GM18870 (cell line): ENCODE results near the gene SLC35D2.
"Not testable (repeated sequence)": the region's sequence is repeated elsewhere in the genome, so short reads cannot be mapped to it uniquely, and the experiment has no call there.

Source experiments
- ATAC-seq: cut with Tn5 transposase; IDR thresholded peaks from one replicate; pipeline ENCODE4 v1.9.1; 2021; ENCODE audit warnings: moderate library complexity; ENCODE audit not compliant: unreplicated experiment

SLC35D2 gene

GRCh38 chr9:96361668-96362067, 21.8 kb downstream of the SLC35D2 start:
- no peak for ATAC-seq

DNA sequence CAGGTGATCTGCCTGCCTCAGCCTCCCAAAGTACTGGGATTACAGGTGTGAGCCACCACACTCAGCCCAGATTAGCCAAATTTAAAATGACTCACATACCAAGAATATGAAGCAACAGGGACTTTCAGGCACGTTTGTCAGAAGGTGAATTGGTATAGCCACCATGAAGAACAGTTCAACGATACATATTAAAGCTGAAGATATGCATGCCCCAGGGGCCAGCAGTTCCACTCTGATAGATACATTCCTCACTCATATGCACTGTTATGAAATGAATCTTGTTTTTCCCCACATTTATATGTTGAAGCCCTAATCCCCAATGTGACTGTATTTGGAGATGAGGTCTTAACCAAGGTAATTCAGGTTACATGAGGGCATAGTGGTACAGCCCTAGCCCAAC, 22.5 kb downstream of the SLC35D2 start:
- no peak for ATAC-seq

GRCh38 chr9:96360523-96360922, 23.0 kb downstream of the SLC35D2 start:
- not testable (repeated sequence) for ATAC-seq

DNA sequence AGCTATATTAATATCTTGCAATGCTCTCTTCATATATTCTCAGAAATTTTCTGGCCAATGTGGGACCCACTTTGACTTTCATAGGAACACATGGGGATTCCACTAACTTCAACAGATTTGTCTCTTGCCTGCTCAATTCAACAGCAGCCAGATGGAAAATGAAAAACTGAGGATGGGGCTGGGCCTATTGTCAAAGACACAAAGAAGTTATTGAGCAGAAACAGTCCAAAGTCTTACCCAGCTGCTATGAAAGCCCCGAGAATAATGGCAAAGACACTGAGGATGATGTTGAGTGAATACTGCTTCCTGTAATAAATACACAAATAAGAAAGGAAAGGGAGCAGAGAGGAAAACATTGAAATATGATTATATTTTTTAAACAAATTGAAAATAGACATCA, 32.6 kb downstream of the SLC35D2 start:
- ATAC-seq = no peak

GRCh38 chr9:96348261-96348660, 35.2 kb downstream of the SLC35D2 start:
- no peak for ATAC-seq

GRCh38 chr9:96345551-96345950, 38.0 kb downstream of the SLC35D2 start:
- ATAC-seq = no peak

DNA sequence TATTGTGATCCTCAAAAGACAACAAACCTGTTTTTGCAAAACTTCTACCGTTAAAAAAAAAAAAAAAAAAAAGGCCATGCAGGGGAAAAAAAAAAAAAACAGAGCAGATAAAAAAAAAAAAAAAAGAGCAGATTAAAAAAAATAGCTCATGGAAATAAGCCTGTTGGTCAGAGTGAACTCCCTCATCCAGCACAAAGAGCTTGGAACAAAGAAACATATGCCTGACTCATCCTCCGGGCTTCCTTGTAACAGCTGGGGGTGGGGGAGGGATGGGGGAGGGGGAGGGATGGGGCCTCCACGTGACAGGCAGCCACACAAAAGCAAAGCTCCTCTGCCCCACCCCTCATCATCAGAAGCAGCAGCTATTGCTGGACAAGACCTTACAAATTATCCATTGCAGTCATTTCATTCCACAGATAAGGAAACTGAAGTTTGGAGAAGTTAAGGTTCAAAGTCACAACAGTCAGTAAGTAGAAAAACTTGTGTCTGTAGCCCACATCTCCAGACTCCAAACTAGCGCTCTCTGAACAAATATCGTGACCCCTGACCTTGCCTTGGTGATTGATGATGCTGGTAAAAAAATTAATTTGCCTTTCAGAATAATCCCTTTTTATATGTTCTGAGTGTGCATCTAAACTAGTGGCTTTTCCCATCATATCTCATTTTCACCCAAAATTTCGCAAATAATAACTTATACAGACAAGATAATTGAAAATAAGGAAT, 38.9 kb downstream of the SLC35D2 start:
- no peak for ATAC-seq

- ATAC-seq = no peak
Observed at GRCh38 chr9:96343515-96344360, 39.8 kb downstream of the SLC35D2 start.

DNA sequence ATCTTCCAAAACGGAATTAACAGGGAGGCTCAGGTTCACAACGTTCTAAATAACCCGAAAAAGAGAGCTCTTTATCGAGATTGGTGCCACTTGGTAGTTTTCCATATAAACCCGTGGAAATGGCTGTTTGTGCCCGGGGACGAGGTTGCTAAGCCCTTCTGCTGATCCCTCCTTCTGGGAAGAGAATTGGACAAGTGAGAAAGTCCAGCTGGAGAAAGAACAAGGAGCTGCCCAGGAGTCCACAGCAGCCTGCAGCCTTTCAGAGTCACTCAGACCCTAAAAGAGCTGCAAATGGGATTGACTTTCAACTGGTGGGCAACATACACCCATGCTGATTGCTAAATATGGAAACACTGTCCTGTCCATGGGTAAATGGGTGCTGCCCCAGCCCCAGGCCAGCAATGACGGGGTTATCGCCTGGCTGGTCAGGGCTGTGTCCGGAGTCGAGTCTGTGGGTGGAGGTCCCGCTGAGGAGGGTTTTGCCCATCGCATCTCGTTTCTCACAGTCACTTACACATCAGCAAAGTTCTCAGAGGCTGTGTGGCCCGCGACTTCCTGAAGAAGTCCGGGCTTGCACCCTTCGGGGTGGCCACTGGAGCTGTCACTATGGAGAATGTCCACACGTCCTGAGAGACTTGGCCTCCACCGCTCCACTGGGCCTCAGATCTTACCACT, 40.8 kb downstream of the SLC35D2 start:
- no peak for ATAC-seq

- ATAC-seq = no peak
Observed at GRCh38 chr9:96340707-96341106, 42.8 kb downstream of the SLC35D2 start.

- no peak for ATAC-seq
Observed at GRCh38 chr9:96338299-96338698, 45.2 kb downstream of the SLC35D2 start.

GRCh38 chr9:96333958-96334357, 49.6 kb downstream of the SLC35D2 start:
- no peak for ATAC-seq

- no peak for ATAC-seq
Observed at GRCh38 chr9:96331236-96331947, 52.1 kb downstream of the SLC35D2 start.

DNA sequence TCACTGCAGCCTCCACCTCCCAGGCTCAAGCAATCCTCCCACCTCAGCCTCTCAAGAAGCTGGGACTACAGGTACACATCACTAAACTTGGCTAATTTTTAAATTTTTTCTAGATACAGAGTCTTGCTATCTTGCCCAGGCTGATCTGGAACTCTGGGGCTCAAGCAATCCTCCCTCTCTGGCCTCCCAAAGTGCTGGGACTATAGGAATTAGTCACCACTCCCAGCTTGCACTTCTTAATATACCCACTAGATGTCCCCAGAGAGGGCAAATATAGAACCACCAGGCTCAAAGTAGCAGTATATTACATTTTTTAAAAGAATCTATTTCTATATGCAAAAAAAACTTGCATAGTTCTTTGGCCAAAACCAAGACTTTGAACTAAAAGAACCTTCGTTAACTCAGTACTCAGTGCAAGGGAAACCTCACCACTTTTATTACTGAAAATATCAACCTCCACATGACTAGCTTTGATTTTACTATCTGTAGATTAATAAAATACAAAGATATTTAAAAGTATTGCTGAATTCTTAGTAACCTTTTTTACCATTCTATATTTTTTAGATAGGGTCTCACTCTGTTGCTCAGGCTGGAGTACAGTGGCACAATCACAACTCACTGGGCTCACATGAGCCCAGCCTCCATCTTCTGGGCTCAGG, 55.7 kb downstream of the SLC35D2 start:
- ATAC-seq = no peak

DNA sequence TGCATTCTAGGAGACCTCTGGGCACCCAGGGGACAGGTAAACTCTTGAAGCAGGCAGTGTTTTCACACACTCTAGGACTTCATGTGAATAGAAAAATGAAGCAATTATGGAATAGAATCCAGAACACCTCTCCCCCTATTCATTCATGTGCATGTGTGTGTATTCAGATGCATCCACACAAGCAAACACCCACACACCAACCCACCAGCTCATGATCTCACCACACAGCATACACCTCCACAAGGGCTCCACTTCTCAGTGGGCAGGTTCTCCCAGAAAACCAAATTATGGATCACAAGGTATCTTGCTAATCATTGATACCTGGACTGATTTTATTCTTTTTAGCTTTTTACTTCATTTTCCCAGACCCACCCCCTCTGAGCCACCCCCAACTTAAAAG, 60.3 kb downstream of the SLC35D2 start:
- no peak for ATAC-seq

- not testable (repeated sequence) for ATAC-seq
Observed at GRCh38 chr9:96322736-96323135, 60.8 kb downstream of the SLC35D2 start.

- ATAC-seq = not testable (repeated sequence)
Observed at GRCh38 chr9:96322210-96322609, 61.3 kb downstream of the SLC35D2 start.

DNA sequence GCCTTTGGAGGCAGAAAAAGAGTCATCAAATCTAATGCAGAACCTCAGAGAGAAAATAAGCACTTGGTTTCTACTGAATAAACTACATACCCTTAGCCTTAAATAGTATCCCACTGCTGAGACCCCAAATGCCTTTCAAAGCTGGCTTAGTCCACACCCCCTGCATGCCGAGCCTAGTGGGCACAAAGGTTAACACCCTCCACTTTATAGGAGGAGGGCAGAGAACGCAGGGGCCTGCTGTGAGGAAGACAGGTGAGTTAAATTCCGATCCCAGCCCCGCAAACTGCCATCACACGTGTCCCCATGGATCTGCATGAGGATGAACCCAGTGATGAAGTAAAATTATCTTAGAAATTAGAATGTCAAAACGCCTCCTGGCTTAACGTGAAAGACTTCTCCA, 62.0 kb downstream of the SLC35D2 start:
- ATAC-seq = no peak

DNA sequence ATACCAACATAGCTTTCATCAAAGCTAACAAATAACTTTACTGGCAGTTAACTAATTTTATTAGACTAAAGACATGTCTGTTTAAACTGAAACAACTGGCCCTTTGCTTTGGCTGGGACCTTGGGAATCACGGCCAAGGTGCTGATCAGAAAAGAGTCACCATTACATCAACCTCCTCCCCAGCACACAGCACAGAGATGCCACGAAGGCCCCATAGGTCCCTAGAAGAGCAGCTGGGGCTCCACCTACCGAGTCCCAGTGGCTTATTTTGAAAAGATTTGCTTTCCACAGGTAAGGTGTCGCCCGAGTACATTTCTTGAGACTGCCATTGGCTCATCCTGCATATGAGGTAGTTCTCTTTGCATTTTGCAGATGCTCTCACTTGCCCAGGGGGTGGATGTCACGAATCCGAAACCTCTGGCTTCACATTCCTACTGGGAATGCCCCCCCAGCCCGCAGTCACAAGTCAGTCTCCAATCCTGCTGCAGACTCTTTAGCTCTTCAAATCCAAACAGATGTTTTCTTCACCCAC, 62.7 kb downstream of the SLC35D2 start:
- ATAC-seq = no peak

DNA sequence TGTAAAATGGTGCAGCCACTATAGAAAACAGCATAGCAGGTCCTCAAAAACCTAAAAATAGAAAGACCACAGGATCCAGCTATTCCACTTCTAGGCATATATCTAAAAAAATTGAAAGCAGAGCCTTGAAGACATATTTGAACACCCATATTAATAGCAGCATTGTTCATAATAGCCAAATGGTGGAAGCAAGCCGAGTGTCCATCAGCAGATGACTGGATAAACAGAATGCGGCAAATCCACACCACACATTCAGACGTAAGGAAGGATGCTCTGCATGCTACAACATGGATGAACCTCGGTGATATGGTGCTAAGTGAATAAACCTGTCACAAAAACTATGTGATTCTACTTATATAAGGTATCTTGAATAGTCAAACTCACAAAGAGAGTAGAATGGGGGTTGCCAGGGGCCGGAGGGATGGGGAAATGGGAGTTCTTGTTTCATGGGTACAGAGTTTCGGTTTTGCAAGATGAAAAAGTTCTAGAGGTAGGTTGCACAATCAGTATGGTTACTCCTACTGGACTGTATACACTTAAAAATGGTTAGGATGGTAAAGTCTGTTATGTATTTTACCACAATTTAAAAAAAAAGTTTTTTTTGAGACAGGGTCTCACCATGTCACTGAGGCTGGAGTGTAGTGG, 64.5 kb downstream of the SLC35D2 start:
- no peak for ATAC-seq
